Upper lobe of right lung (tissue), 1 donor: ENCODE measurements around the gene OR6J1. TPM values are rescaled to one million over a fixed set of nuclear protein-coding genes. Genes with fewer than 3 reads are reported as not detected.
"Not testable (repeated sequence)": the region's sequence is repeated elsewhere in the genome, so short reads cannot be mapped to it uniquely, and the experiment has no call there.

Experiments used
- ATAC-seq: fragments of 200-7000 bp; cut with Tn5 transposase; one replicate; pipeline ENCODE4 v1.9.1; 2020; ENCODE audit warnings: mild to moderate bottlenecking, moderate library complexity
- DNase-seq: peaks from one replicate; pipeline ENCODE4 v3.0.0-alpha.2; 2020
- H3K27ac ChIP-seq: fragments of 200-600 bp; one replicate; pipeline ENCODE4 v1.8.0; 2022
- H3K27me3 ChIP-seq: fragments of 200-600 bp; one replicate; pipeline ENCODE4 v1.8.0; 2022; ENCODE audit warnings: mild to moderate bottlenecking
- H3K36me3 ChIP-seq: fragments of 200-600 bp; one replicate; pipeline ENCODE4 v1.8.0; 2022
- H3K4me1 ChIP-seq: fragments of 200-600 bp; one replicate; pipeline ENCODE4 v1.8.0; 2022
- H3K4me3 ChIP-seq: fragments of 200-600 bp; one replicate; pipeline ENCODE4 v1.8.0; 2022; ENCODE audit warnings: mild to moderate bottlenecking
- H3K9me3 ChIP-seq: fragments of 200-600 bp; one replicate; pipeline ENCODE4 v1.8.0; 2022
- intact Hi-C: fragments of 100-400 bp; cut with DNase I; formaldehyde crosslinking; loops from one replicate; pipeline ENCODE4 v1.11.0; 2022
- total RNA-seq: library from RNA; stranded (reverse); fragmentation: NEBNext Ultra II Directional; extraction: Animal tissue kit (Norgen Biotek cat#: 25700); gene quantifications from one replicate; pipeline ENCODE4 v1.2.1, GENCODE V29; 2021
- TF ChIP-seq, protein P1 (sequence below): fragments of 200-600 bp; IDR thresholded peaks from one replicate; pipeline ENCODE4 v1.8.0; 2022; ENCODE audit warnings: antibody characterized with exemption
- donor health status: DM: no; HTN: yes; CAD: no; lungs with severe emphysema.

Gene OR6J1
- total RNA-seq, 1 donor from 2014 or later: not detected

DNA sequence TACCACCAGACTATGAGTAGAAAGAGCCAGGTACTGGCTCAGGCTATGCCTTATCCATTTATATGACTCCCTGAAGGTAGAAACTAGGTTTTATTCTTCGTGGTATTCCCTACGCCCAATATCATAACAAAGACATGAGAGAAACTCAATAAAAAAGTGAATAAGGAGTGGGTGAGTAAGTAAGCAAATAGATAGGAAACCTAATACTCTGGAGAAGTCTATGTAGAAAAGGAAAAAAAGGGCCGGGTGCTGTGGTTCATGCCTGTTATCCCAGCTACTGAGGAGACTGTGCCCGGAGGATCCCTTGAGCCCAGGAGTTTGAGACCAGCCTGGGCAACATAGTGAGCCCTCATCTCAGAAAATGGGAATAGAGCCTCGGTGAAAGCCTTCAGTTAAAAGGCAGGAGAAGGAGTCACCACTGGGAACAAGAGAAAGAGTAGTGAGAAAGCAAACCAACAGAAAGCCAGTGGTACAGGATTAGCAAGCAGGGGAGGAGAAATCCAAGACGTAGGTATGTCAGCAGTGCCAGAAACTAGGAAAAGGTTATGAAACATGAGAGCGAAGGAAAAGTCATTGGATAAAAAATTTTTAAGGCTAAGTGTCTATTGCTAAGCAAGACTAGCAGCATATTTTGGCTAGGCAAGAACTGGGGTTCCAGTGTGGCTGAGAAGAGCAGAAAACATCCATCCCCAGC lies 6.0 kb upstream of the OR6J1 start:
- Histone ChIP-seq H3K4me1 (peaks cover 4% of the 10 kb centered on the region), H3K9me3 (no peaks in the 10 kb centered on the region), H3K27me3 (no peaks in the 10 kb centered on the region), H3K27ac (no peak overlapping the region), H3K36me3 (no peaks in the 10 kb centered on the region), H3K4me3 (no peak overlapping the region)
- DNase-seq (no peak), ATAC-seq (no peak)
- TF ChIP-seq, protein P1, sequence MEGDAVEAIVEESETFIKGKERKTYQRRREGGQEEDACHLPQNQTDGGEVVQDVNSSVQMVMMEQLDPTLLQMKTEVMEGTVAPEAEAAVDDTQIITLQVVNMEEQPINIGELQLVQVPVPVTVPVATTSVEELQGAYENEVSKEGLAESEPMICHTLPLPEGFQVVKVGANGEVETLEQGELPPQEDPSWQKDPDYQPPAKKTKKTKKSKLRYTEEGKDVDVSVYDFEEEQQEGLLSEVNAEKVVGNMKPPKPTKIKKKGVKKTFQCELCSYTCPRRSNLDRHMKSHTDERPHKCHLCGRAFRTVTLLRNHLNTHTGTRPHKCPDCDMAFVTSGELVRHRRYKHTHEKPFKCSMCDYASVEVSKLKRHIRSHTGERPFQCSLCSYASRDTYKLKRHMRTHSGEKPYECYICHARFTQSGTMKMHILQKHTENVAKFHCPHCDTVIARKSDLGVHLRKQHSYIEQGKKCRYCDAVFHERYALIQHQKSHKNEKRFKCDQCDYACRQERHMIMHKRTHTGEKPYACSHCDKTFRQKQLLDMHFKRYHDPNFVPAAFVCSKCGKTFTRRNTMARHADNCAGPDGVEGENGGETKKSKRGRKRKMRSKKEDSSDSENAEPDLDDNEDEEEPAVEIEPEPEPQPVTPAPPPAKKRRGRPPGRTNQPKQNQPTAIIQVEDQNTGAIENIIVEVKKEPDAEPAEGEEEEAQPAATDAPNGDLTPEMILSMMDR: no peak
- intact Hi-C loops: loop anchor here (10.0 kb wide), 1 partner anchor 75 kb away; no protein-coding TSS in a partner anchor

DNA sequence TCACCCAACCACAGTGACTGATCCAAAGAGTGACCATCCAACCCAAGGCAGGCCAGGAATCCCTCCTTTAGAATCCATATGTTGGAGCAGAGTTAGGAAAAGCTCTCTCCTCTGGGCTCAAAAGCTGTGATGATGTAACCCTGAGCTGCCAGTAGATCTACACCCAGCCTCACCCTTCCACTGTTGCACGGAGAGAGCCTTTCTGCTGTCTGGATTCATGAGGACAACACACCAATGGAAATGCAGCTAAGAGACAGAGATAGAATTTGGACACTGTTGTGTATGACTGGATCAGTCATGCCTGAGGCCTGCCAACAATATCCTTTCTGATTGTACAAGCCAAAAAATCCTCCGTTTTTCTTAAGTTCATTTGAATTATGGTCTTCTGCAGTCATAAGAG lies 4.4 kb upstream of the OR6J1 start:
- no peak for DNase-seq
- intact Hi-C loops: no loop called here
- H3K27me3 ChIP-seq: no peaks in the 10 kb centered on the region
- no peaks in the 10 kb centered on the region for H3K9me3 ChIP-seq
- H3K36me3 ChIP-seq: no peaks in the 10 kb centered on the region
- peaks cover 4% of the 10 kb centered on the region for H3K4me1 ChIP-seq
- H3K4me3 ChIP-seq: no peak overlapping the region
- TF ChIP-seq, protein P1: no peak
- no peak for ATAC-seq
- H3K27ac ChIP-seq: no peak overlapping the region

DNA sequence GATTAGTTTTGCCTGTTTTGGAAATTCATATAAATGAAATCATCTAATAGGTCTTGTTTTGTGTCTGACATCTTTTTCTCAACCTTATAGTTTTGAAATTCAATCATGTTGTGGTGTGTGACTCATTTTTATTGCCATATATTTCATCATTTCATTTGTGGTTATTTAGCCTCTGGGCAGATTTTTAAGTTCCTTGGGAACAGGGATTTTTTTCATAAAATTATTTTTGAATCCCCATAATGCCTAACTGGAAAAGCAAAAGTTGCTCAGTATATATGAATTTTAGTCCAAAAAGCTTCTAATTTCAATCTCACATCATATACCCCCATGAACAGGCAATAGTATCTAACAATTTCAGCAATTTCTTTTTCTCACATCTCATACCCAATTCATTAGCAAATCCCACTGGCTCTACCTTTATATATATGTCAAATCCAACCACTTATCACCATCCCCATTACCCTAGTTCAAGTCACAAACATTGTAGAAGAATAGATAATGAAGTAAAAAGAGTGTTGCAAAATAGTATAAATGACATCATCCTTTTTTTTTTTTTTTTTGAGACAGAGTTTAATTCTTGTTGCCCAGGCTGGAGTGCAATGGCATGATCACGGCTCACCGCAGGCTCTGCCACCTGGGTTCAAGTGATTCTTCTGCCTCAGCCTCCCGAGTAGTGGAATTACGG lies 2.6 kb upstream of the OR6J1 start:
- intact Hi-C loops: no loop called here
- Histone ChIP-seq H3K27me3 (no peaks in the 10 kb centered on the region), H3K4me1 (no peaks in the 10 kb centered on the region), H3K27ac (no peak overlapping the region), H3K4me3 (no peak overlapping the region), H3K9me3 (no peaks in the 10 kb centered on the region), H3K36me3 (no peaks in the 10 kb centered on the region)
- no peak for DNase-seq
- TF ChIP-seq, protein P1: no peak
- ATAC-seq: no peak

DNA sequence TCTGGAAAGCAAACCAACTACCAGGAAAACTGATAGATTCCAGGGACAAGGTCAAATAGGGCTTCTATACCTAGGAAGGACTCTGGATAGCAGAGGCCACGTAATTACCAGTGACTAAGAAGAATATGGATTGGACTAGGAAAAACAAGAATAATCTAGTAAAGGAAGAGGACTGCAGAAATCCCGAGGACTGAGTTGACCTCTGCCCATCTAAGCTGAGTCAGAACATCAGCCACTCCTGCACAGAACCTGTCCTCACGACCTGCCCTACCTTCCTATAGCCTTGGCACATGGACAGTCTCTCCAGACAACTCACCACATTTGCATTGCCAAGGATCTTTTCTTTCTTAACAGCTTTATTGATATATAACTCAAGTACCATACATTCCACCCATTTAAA lies 2.3 kb downstream of the OR6J1 start:
- Histone ChIP-seq H3K4me1 (no peaks in the 10 kb centered on the region), H3K9me3 (no peaks in the 10 kb centered on the region), H3K27me3 (no peaks in the 10 kb centered on the region), H3K36me3 (no peaks in the 10 kb centered on the region), H3K27ac (no peak overlapping the region), H3K4me3 (no peak overlapping the region)
- DNase-seq (no peak), ATAC-seq (no peak)
- TF ChIP-seq, protein P1: no peak
- intact Hi-C loops: no loop called here

DNA sequence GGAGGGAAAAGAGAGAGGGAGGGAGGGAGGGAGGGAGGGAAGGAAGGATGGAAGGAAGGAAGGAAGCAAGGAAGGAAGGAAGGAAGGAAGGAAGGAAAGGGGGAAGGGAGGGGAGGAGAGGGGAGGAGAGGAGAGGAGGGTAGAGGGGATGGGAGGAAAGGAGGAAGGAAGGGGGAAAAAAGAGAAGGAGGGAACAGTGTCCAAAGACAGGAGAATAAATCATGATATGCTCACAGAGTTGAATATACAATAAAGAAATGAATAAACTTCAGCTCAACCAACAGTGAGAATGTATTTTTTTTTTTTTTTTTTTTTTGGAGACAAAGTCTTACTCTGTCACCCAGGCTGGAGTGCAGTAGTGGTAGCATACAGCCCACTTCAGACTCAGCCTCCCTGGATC lies 4.0 kb downstream of the OR6J1 start:
- intact Hi-C loops: no loop called here
- TF ChIP-seq, protein P1: no peak
- Histone ChIP-seq H3K36me3 (no peaks in the 10 kb centered on the region), H3K27ac (no peak overlapping the region), H3K27me3 (no peaks in the 10 kb centered on the region), H3K4me3 (no peak overlapping the region), H3K9me3 (no peaks in the 10 kb centered on the region), H3K4me1 (no peaks in the 10 kb centered on the region)
- no peak for ATAC-seq
- DNase-seq: no peak

DNA sequence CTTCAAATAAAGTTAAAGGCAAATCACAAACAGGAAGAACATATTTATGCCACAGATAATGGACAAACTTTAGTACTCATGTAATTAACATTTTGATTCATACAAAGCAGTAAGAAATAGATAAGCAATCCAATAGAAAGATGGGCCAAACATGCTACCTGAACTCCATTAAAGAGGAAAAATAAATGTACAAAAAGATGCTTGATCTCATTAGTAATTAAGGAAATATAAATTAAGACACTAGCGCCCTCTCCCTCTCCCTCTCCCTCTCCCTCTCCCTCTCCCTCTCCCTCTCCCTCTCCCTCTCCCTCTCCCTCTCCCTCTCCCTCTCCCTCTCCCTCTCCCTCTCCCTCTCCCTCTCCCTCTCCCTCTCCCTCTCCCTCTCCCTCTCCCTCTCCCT lies 8.2 kb downstream of the OR6J1 start:
- H3K4me1 ChIP-seq, DNase-seq, H3K36me3 ChIP-seq, intact Hi-C loops, H3K27me3 ChIP-seq, ATAC-seq, H3K27ac ChIP-seq, H3K4me3 ChIP-seq, H3K9me3 ChIP-seq: not testable (repeated sequence)
